SK-N-MC (cell line): Measurements from ENCODE around the gene PHLDA1.

Source experiments
- EZH2 ChIP-seq: fragments of 200-600 bp; sonication (generic); IDR thresholded peaks from one replicate; pipeline ENCODE4 v1.6.1; 2017; ENCODE audit warnings: antibody characterized with exemption
- POLR2AphosphoS5 ChIP-seq: IDR thresholded peaks from 2 replicates; pipeline ENCODE4 v1.6.1; 2012; ENCODE audit warnings: mild to moderate bottlenecking, low read depth, low read length, borderline replicate concordance

GRCh38 chr12:75997658-75998057, 33.9 kb downstream of the PHLDA1 start:
- TF ChIP-seq POLR2AphosphoS5 = no peak
- TF ChIP-seq EZH2 = no peak
